HL-60 (cell line): ENCODE results near the gene TAF11L9.
"Not testable (repeated sequence)": the region's sequence is repeated elsewhere in the genome, so short reads cannot be mapped to it uniquely, and the experiment has no call there.

Source experiments
- DNase-seq, 2 experiments: peaks; one replicate each; pipeline ENCODE4 v3.0.0-alpha.2; 2010 to 2020; ENCODE audit warnings: low read depth in 1 of 2, low spot score in 1 of 2
- H3K27ac ChIP-seq: fragments of 250-450 bp; sonication (Bioruptor Pico); replicated peaks from 2 replicates; pipeline ENCODE4 v1.5.1; 2020; ENCODE audit warnings: mild to moderate bottlenecking, moderate library complexity
- H3K27me3 ChIP-seq: fragments of 250-450 bp; sonication (Bioruptor Pico); 2 replicates; pipeline ENCODE4 v1.5.1; 2021; ENCODE audit warnings: mild to moderate bottlenecking, moderate library complexity; ENCODE audit not compliant: insufficient read depth, poor library complexity, severe bottlenecking
- H3K4me3 ChIP-seq: replicated peaks from 2 replicates; pipeline ENCODE4 v1.5.1; 2011; ENCODE audit warnings: mild to moderate bottlenecking, control low read depth, low read length; ENCODE audit not compliant: insufficient read depth
- GABPA ChIP-seq: IDR thresholded peaks from 2 replicates; pipeline ENCODE4 v1.6.1; 2012; ENCODE audit warnings: low read depth
- POLR2AphosphoS5 ChIP-seq: IDR thresholded peaks from 2 replicates; pipeline ENCODE4 v1.6.1; 2012; ENCODE audit warnings: low read depth
- REST ChIP-seq: IDR thresholded peaks from 2 replicates; pipeline ENCODE4 v1.6.1; 2012; ENCODE audit warnings: low read depth; ENCODE audit not compliant: insufficient replicate concordance
- SPI1 ChIP-seq: IDR thresholded peaks from 2 replicates; pipeline ENCODE4 v1.6.1; 2012; ENCODE audit warnings: low read depth, mild to moderate bottlenecking, borderline replicate concordance
- long read RNA-seq: library from polyadenylated mRNA; unstranded; transcript quantifications from one replicate; pipeline ENCODE4 v2.0.0, GENCODE V29; 2020
- TF ChIP-seq, protein P1 (sequence below): IDR thresholded peaks from one replicate; pipeline ENCODE4 v1.5.1; 2011; ENCODE audit warnings: low read length, control low read depth, inconsistent platforms; ENCODE audit not compliant: insufficient read depth

The TAF11L9 gene
- long read RNA-seq: 0 reads

GRCh38 chr5:17594255-17594654, at the start of gene TAF11L9:
TSS of gene TAF11L9 (minus strand) at chr5:17594394.
- H3K4me3 ChIP-seq, DNase-seq: not testable (repeated sequence)

GRCh38 chr5:17634160-17634559, 40.0 kb upstream of the TAF11L9 start, which contains the start of gene TAF11L14:
TSS of gene TAF11L14 (plus strand) at chr5:17634460.
- Histone ChIP-seq H3K27ac (no peak within 1 kb of the TSS), H3K27me3 (no peaks in the 10 kb centered on the region), H3K4me3 (no peak within 1 kb of the TSS)
- TF ChIP-seq POLR2AphosphoS5: no peak
- no peak for TF ChIP-seq SPI1
- no peak for TF ChIP-seq GABPA
- TF ChIP-seq, protein P1, sequence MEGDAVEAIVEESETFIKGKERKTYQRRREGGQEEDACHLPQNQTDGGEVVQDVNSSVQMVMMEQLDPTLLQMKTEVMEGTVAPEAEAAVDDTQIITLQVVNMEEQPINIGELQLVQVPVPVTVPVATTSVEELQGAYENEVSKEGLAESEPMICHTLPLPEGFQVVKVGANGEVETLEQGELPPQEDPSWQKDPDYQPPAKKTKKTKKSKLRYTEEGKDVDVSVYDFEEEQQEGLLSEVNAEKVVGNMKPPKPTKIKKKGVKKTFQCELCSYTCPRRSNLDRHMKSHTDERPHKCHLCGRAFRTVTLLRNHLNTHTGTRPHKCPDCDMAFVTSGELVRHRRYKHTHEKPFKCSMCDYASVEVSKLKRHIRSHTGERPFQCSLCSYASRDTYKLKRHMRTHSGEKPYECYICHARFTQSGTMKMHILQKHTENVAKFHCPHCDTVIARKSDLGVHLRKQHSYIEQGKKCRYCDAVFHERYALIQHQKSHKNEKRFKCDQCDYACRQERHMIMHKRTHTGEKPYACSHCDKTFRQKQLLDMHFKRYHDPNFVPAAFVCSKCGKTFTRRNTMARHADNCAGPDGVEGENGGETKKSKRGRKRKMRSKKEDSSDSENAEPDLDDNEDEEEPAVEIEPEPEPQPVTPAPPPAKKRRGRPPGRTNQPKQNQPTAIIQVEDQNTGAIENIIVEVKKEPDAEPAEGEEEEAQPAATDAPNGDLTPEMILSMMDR: no peak
- TF ChIP-seq REST: no peak
- no peak for DNase-seq

More at GRCh38 chr5:17594255-17594654, at the start of gene TAF11L9:
- H3K27me3 ChIP-seq, H3K27ac ChIP-seq: not testable (repeated sequence)

- H3K4me3 ChIP-seq, DNase-seq: not testable (repeated sequence)
These were observed 37.6 kb upstream of the TAF11L9 start, which contains the start of gene TAF11L13 for GRCh38 chr5:17631788-17632187. TSS of gene TAF11L13 (plus strand) at chr5:17632088.

DNA sequence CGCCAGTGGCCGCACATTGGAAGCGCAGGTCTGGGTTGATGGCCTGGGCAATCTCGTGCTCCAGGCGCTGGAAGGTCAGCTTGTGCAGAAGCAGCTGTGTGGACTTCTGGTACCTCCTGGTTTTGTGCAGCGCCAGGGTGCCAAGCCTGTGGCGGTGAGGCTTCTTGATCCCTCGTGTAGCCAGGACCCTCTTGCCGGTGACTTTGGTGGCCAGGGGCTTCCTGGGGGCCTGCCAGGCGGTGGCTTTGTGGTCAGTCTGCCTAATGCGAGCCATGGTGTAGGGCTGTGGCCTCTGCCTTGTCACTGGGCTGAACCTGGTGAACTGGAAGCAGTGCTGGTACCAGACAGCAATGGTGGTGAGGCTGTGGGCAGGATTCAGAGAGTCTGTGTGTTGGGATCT, 31.5 kb upstream of the TAF11L9 start:
- no peaks in the 10 kb centered on the region for H3K27me3 ChIP-seq
- no peak for TF ChIP-seq POLR2AphosphoS5
- no peak for TF ChIP-seq REST
- TF ChIP-seq, protein P1: no peak
- no peak for TF ChIP-seq SPI1
- TF ChIP-seq GABPA: no peak
- DNase-seq: no peak
- no peak overlapping the region for H3K4me3 ChIP-seq
- H3K27ac ChIP-seq: no peak overlapping the region

More at GRCh38 chr5:17631788-17632187, 37.6 kb upstream of the TAF11L9 start, which contains the start of gene TAF11L13:
- not testable (repeated sequence) for H3K27me3 ChIP-seq, H3K27ac ChIP-seq

- no peak for DNase-seq
- TF ChIP-seq POLR2AphosphoS5 (no peak), GABPA (no peak), SPI1 (no peak), REST (no peak)
- TF ChIP-seq, protein P1: no peak
- no peak overlapping the region for H3K27ac ChIP-seq
- H3K27me3 ChIP-seq: no peaks in the 10 kb centered on the region
- H3K4me3 ChIP-seq: no peak overlapping the region
These were observed 26.4 kb upstream of the TAF11L9 start for GRCh38 chr5:17620627-17621026.
